ENCODE results near the gene CRIP1.

CRIP1 gene

GRCh38 chr14:105503935-105504692 is 17.4 kb downstream of the CRIP1 start:
- DNase-seq (ENCODE audit: low read depth, low spot score): no peak

GRCh38 chr14:105505101-105505500 is 18.4 kb downstream of the CRIP1 start:
- no peak for DNase-seq (ENCODE audit: low read depth, low spot score)

GRCh38 chr14:105507247-105507646 is 20.6 kb downstream of the CRIP1 start:
- DNase-seq (ENCODE audit: low read depth, low spot score): no peak

GRCh38 chr14:105508069-105508468 is 21.4 kb downstream of the CRIP1 start:
- DNase-seq (ENCODE audit: low read depth, low spot score): no peak

GRCh38 chr14:105508601-105509000 is 21.9 kb downstream of the CRIP1 start:
- no peak for DNase-seq (ENCODE audit: low read depth, low spot score)

- DNase-seq (ENCODE audit: low read depth, low spot score): no peak
These were observed 30.4 kb downstream of the CRIP1 start for GRCh38 chr14:105517096-105517495.

- DNase-seq (ENCODE audit: low read depth, low spot score): no peak
These were observed 33.4 kb downstream of the CRIP1 start for GRCh38 chr14:105519946-105520698.

GRCh38 chr14:105525326-105525725 is 38.6 kb downstream of the CRIP1 start:
- DNase-seq (ENCODE audit: low read depth, low spot score): no peak

GRCh38 chr14:105525861-105526775 is 39.4 kb downstream of the CRIP1 start, which contains the start of gene TMEM121:
TMEM121 (plus strand) TSS chr14:105526583; CDS start chr14:105528835, 2,252 bp downstream.
- no peak for DNase-seq (ENCODE audit: low read depth, low spot score)

- DNase-seq (ENCODE audit: low read depth, low spot score): no peak
These were observed 40.2 kb downstream of the CRIP1 start for GRCh38 chr14:105526776-105527380.

GRCh38 chr14:105527381-105527825 is 40.7 kb downstream of the CRIP1 start:
- no peak for DNase-seq (ENCODE audit: low read depth, low spot score)

- DNase-seq (ENCODE audit: low read depth, low spot score): no peak
These were observed 41.3 kb downstream of the CRIP1 start for GRCh38 chr14:105527826-105528585.

GRCh38 chr14:105528586-105529318 is 42.1 kb downstream of the CRIP1 start:
- DNase-seq (ENCODE audit: low read depth, low spot score): no peak

- no peak for DNase-seq (ENCODE audit: low read depth, low spot score)
These were observed 42.6 kb downstream of the CRIP1 start for GRCh38 chr14:105529319-105529568.

GRCh38 chr14:105529569-105530284 is 43.0 kb downstream of the CRIP1 start:
- no peak for DNase-seq (ENCODE audit: low read depth, low spot score)

GRCh38 chr14:105530285-105531087 is 43.8 kb downstream of the CRIP1 start:
- no peak for DNase-seq (ENCODE audit: low read depth, low spot score)

GRCh38 chr14:105531088-105531893 is 44.6 kb downstream of the CRIP1 start:
- no peak for DNase-seq (ENCODE audit: low read depth, low spot score)
